Loucy (cell line): ENCODE data around the gene IFITM5.

ENCODE experiments used
- CTCF ChIP-seq: fragments of 200-600 bp; sonication (generic); conservative IDR thresholded peaks from 2 replicates; pipeline ENCODE4 v1.5.1; 2014; ENCODE audit warnings: mild to moderate bottlenecking, antibody characterized with exemption, low read length
- EZH2phosphoT487 ChIP-seq: fragments of 200-600 bp; IDR thresholded peaks from 2 replicates; pipeline ENCODE4 v1.6.1; 2018; ENCODE audit warnings: antibody characterized with exemption, mild to moderate bottlenecking, moderate library complexity, borderline replicate concordance

GRCh38 chr11:288478-289397 is 10.6 kb downstream of the IFITM5 start, which contains the start of gene PGGHG:
- TF ChIP-seq EZH2phosphoT487 (no peak), CTCF (no peak)
